ENCODE results near the gene ADAMTS9.

Gene ADAMTS9

DNA sequence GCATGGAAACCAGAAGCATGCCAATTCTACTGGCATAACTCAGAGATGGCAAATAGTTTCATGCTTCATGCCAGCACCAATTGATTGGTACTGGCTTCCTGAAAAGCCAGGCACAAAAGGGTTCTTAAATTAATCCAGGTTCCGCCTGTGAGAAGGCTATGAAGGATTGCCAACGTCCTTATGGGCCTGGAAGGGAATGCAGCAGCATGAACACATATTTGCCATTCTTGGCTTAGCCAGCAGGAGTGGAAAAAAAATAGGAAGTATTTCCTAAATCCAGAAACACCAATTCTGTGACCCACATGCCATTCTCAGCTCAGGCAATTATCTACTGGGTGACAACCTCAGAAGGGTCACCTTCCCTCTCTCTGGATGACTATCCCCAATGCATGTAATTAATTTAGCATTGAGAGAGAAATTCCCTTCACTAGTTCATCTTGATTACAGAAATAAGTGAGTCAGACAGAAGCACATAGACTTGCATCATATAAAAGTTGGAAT, 36.0 kb downstream of the ADAMTS9 start:
- no peak for DNase-seq

DNA sequence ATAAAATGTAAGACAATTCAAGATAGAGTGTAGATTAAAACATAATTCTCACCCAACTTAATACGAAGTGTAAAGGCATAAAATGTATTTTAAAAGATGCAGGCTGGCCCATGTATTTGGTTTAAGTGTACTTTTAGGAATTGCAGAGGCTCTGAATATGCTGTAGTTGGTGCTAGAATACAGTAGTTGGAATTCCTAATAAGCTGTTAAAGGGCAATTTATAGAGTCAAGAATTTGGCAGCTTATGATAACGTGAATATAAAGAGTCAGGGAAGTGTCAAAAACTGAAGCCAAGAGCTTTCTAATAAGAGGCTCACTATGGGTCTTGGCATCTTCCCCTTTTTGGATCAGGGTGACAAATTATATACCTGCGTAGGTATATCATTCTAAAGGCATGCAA, 36.5 kb downstream of the ADAMTS9 start:
- DNase-seq = no peak

DNA sequence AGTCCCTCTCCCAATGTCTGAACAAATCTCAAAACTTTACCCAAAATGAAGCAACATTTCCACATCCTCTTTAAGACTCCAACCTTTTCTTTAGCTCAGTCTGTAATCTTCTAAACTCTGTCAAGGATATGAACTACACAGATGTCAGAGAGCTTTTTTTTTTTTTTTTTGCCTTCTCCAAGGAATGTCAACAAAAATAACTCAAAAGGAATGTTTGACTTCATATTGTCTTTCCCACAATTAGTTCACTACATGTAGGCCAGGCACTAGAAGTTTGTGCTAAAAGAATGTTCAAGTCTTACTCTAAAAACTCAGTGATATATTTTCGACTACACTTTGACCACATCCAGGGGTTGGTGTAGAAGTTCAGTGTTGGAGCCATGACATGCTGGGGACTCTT, 37.1 kb downstream of the ADAMTS9 start:
- DNase-seq = no peak

DNA sequence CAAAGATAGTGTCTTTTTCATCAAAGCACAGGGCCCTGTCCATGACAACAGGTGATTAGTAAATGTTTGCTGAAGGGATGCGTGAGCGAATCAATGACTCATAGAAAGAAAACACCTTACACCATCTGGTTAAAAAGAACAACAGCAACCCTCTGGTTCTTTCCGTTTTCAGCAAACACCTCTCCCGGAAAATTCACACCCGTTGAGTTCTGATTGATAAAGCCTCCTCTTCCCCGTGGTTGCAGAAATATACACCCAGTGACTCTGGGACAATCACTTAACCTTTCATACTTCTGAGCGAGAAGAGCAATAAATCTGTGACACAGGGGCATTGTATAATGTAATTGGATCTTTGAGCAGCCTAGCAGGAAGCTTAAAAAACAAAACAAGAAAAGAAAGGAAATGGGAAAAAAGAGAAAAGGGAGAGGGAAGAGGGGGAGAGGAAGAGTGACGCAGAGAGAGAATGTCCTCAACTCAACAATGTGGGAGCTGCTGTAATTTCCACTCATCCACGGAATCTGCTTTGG, 37.6 kb downstream of the ADAMTS9 start:
- no peak for DNase-seq

DNA sequence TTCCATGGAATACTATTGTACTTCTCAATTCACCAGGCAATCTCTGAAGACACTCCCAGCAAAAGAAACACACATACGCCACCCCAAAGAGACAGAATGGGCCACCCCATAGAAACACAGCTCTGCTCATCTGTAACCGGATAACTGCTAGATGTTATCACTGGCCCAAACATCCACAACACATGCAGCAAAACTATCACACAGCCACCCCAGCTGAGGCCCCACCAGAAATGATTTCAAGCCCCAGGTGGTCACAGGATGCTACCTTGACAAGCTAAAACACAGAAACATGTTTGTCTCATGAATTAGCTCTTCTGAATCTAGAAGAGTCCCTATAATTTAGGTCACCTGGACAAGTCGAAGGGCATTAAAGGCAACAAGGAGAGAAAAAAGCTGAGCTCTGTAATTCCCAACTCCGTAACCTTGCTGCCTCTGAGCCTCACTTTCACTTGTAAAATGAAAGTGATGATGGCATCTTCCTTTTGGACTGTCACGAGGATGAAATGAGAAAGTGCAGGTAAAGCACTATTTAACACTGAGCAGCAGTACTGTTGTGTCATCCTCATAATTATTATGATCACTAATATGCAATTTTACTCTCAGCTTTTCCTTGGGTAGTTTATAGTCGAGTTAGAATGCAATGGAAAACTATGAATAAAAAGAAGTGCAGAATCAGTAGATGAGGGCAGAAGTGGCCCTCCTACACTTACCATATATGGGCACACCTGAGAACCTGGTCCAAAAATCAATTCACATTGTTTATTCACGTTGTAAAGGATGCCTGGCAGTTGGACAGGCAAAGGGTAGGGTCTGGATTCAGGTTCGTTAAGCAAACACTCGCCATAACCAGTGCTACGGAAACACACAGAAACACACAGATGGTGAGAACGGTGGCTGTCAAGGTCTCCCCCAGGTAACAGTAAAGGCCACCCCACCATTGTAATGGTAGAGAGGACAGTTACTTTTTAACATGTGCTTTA, 38.6 kb downstream of the ADAMTS9 start:
- no peak for DNase-seq

DNA sequence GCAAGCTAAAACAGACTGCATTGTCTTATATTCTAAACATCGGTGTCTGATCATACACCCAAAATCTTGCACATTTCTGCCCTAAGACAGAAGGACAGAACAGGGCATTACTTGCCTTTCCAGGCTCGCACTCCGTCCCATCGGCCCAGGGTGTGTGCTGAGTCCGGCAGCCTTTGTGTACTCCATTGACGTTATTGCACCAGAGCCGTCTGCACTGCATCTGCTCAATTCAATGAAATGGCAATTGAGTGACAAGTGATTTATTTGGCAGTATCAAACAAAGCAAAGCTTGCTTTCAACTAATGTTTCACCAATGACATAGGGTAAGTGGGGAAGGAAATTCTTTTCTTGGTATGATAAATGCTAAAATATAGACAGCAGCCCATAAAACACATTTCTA, 40.0 kb downstream of the ADAMTS9 start:
- DNase-seq = no peak

DNA sequence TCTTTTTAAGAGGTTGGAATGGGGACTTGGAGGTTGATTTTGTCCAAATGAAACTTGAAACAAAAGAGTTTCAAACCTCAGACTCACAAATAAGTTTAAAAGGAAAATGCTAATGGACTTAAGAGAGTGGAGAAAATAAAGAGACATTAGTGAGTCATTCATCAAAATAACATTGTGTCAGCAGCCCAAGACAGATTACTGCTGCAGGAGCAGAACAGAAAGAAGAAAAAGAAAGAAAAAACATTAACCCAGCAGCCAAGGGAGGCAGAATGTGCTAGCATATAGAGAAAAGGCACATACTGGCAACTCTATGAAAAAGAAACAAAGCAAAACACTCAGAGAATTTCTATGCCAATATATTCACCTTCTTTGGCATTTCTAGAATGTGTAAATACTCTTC, 42.6 kb downstream of the ADAMTS9 start:
- DNase-seq = no peak

DNA sequence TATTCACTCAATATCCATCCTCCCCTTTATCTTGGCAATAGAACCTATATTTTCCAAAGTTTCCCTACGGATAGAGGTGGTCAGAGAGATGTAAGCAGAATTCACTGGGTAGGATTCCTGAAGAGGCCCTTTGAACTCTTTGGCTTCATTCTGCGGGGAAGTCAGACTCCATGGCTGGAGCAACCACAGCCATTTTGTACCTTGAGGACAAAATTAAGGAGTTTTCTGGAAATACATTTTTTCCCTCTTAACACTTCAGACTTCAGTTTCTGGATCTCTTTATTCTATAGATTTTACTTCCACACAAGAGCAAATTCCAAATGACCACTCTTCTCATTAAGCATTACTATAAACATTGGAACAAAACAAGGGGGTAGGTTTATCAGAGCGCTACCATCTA, 43.3 kb downstream of the ADAMTS9 start:
- DNase-seq = no peak

DNA sequence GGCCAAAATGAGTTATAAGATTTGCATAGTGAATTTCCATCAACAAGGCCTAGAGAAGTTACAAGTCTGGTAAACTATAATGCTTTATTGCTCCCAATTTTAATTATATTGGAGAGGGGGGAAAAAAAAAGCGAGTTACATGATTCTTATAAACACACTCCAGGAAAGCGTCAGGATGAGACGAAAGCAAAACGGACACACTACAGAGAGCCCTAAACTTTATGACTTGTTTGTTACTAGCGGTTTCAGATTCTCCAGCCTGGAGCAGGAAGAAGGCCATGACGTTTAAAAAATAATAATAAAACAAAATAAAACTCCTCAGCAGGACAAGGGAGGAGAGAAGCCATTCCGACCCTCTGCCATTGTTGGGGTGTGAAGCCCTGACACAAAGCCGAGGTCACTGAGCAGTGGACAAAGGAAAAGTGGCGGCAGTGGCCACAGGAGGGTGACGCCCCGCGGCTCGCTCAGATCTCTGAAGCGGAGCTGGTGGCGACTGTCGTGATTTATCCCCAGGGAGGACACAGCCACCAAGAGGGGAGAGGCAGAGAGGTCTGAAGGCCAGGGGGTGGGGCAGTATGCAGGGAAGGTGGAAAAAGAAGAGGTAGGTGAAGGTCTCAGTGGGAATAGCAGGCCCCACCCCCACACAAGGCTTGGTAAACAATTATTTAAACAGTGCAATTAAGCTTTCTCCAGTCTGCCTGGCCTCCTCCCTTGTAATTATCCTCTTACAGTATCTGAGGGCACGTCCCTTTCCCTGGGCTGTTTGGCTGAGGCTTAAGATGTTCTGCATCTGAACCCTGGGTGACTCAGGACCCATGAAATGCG, 45.3 kb downstream of the ADAMTS9 start:
- no peak for DNase-seq

DNA sequence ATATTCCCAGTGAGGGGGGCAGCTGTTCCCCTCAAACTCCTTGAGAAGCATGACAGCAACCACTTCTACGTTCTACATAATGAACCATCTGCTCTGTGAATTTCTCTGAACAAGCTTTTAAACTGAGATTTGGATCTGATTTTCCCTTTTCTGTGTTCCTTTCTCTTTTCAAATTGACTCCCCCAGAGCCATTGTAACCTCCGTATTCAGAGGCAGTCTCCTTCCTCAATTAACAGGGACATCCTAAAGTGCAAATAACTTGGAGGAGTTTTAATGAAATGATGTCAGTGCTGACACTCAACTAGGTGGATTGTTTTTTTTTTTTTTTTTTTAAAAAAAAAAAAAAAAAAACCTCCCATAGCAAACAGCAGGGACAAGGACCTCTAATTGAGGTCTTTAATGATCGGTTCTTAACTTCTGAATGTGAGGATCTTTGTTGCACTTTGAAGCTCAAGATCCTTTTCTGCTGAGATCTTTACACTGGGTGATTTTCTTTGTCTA, 48.8 kb downstream of the ADAMTS9 start:
- no peak for DNase-seq

DNA sequence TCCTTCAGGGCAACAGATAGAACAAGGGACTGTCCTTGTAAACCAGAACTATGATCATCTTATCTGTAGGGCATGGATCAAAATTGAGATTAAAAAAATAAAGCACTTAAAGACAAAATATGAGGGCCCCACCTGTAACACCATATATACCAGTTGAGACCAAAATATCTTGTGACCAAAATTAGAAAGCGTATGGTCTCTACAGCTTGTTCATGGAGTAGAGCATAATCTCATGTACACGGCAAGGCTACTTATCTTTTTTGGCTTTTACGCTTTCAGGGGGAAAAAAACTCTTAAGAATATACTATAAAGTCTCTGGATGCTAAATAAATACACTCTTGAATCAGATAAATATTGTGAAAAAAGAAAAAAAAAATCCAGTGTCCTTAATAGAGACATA, 49.3 kb downstream of the ADAMTS9 start:
- no peak for DNase-seq

DNA sequence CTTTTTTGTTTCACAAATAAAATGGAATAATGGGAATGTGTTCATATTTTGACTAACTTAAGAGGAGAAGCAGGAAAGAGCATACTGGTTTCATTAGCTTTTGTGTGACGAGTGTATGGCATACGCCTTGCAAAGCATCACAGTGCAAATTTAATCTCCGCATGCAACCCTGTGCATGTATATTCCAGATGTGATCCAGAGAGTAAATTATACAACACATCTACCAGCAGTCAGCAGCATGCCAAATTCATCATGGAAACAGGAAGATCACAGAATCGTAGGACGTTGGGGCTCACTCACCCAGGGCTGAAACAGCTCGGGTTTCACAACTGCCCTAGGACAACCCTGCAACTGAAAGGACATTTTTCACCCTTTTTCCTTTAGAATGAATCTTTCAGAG, 53.4 kb downstream of the ADAMTS9 start:
- no peak for DNase-seq

DNA sequence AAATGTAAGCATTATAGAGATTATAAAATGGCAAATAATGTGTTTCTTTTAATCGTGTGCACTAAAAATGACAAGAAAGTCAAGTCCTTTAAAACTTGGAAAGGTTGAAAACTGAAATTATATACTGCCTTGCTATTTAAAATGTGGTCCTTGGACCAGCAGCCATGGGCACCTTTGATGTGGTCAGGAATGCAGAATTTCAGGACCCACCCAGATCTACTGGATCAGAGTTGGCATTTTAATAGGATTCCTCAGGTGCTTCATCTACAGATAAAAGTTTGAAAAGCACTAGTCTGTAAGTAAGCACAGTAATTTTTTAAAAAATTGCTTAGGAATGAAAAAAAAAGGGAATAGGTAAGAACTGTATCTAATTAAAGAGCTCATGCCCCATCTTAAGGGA, 55.8 kb downstream of the ADAMTS9 start:
- no peak for DNase-seq

DNA sequence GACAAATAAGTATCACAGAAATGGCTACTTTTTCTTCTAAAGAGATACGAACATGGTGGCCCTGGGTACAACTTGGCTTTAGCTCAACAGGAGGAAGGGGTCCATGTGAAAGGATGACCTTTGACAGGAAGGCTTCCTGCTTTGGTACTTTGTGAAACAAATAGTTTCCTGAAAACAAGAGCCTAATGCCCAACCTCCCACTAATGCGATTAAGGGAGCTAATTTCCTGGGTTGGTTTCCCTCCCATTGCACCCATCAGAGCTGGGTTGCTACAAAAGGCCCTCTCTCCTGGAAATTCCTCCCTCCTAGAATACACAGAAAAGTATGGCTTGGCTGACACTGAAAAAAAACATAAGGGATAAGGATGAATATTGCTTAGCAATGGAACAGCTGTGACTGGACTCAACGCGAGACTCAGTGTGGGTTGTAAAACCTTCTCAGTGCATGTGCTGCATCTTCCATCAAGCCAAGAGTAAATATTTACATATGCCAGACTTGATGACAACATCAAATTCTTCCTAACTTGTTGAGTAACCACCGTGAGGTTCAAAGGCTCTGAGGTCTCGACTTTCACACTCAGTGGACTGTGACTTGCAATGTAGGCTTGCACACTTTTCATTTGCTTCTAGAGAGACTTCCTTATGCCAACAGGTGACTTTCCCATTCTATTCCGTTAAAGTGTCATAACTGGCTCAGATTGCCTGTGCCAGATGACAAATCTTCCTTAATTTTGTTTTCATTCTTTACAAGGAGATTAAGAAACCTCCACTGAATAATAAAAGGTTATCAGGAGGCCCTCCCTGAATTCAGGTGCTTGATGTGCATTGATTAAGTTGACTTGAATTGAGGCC, 60.1 kb downstream of the ADAMTS9 start:
- no peak for DNase-seq

DNA sequence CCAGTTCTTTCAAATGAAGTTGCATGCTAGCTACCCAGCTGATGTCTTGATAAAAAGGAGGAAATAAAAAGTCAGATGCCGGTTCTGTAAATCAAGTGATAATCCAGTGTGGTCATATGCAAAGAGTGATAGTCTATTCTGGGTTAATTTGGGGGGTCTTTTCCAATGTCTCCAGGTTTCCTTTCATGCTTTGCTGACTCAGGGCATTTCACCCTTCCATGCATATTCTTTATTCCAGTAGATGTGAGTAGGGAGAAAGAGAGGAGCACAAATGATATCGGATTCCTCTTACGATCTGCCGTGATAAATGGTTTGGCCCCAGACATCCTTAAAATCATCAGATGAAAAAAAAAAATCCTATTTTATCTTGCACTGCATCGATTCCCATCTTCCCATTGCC, 60.8 kb downstream of the ADAMTS9 start:
- DNase-seq = no peak

DNA sequence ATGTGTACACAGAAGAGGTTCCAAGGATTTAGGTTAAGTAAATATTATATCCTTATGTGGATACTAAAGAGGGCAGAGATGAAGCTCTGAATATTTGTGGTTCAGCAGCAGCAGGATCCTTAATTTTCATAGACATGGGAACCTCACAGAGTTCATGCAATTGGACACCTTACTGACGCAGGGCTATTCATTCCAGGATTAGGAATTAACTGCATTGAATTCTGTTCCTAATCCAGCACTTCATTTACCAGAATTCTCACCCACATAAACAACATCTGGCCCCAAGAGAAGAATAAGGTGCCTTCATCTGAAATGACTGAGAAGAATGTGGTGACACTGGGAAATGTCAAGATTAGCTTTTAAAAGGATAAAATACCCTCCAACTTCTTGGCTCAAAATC, 62.4 kb downstream of the ADAMTS9 start:
- DNase-seq = no peak

DNA sequence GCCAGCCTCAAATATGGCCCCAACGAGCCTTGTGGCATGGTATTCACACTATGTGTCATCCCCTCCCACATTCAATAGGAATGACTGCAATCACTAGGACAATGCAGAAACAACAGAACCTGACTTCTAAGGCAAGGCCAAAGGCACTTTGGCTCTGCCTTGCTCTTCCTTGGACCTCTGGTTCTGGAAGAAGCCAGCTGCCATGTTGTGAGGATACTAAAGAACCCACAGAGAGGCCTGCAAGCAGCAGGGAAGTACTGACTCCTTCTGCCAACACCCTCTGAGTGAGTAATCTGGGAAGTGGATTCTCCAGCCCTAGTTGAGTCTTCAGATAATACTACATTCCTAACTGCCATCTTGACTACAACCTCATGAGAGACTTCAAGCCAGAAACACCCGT, 64.7 kb downstream of the ADAMTS9 start:
- DNase-seq = no peak

DNA sequence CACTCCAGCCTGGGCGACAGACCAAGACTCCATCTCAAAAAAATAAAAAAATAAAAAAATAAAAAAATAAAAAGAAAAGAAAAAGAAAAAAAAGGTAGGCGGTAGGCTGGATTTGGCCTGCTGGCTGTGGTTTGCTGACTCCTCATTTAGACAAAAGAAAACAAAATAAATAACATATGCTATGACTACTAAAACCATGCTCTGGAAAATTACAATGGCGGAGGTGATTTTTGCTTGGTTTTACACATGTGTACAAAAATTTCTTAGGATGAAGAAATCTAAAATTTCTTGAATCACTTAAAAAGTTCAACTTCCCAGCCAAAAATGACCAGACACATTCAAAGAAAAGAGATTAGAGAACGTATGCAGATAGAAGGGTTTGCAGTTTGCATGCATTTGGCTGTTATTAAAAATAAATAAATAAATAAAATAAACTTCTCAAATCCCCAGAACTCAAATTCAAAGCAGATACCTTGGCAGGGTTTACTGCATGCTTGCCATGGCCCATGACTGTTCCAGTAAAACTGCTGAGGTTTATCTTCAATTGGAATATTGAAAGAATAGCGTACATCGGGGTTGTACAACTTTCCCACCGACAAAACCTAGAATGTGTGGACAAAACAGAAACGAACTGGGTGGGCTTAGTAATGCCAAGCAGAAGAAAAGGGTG, 65.9 kb downstream of the ADAMTS9 start:
- DNase-seq = no peak

DNA sequence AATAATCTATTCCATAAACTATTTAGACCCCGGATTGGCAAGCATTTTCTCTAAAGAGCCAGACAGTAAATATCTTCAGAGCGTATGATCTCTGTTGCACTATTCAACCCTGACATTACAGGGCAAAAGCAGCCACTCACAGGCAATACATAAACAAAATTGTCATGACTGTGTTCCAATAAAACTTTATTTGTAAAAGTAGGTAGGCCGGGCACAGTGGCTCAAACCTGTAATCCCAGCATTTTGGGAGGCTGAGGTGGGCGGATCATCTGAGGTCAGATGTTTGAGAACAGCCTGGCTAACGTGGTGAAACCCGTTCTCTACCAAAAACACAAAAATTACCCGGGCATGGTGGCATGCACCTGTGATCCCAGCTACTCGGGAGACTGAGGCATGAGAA, 66.5 kb downstream of the ADAMTS9 start:
- DNase-seq = no peak

DNA sequence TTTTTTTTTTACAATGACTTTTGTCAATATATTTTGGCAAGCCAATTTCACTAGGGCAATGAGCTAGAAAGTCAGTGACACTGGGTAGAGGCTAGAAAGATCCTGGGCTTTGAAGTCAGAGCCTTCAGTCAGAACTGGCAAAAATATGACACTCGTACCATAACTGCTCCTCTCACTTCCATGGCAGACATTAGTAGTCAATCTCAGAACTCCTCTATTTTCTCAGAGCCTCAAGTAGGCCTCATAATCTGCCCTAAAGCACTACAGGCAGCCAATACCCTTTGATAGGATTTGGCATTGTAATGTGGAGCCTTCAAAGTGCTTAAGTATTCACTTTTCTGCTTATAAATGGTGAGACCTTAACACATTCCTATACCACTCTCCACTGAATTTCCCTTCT, 67.8 kb downstream of the ADAMTS9 start:
- no peak for DNase-seq

DNA sequence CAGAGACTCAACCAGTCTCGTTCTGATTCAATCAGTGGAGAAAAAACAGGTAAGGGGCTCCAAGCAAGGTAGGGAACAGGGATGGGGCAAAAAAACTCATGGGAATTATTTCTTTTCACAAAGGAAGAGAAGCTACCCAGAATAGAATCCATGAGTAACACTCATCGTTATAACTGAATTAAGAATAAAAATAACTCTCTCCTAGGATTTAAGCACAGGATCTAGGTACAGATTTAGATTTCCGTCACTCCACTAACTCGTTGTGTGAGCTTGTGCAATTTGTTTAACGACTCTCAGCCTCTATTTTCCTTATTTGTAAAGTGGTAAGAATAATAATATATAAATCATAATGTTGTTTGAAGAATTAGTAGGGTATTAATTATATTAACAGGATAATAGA, 68.6 kb downstream of the ADAMTS9 start:
- no peak for DNase-seq

DNA sequence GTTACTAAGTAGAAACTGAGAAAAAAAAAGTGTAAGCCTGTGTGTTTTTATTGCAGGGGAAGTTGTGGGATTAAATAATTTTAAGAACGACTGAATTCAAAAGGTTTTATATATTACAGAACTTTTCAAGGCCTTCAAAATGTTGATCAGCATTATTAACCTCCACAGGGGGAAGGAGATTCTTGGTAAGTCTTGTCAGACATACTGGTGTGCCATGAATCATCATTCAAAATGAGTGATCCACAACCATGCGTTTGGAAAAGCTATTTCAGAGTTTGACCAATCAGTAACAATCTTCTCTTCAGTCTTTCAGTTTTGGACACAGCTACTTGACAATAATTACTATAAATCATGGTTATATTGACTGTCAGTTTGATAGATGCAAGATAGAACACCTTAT, 70.2 kb downstream of the ADAMTS9 start:
- DNase-seq = no peak

Measured in activated naive CD4-positive, alpha-beta T cell treated with Interleukin-2 at 50 U/mL for 16 hours (primary cell).